ENCODE data around the gene ZNF764.

Gene ZNF764

GRCh38 chr16:30570636-30571444, 12.7 kb upstream of the ZNF764 start:
- no peak for DNase-seq (ENCODE audit: low read depth, low spot score)

- DNase-seq (ENCODE audit: low read depth, low spot score): no peak
These were observed 11.8 kb upstream of the ZNF764 start for GRCh38 chr16:30569746-30570635.

- DNase-seq (ENCODE audit: low read depth, low spot score): no peak
These were observed 11.1 kb upstream of the ZNF764 start for GRCh38 chr16:30569281-30569680.

GRCh38 chr16:30567991-30568638, 9.9 kb upstream of the ZNF764 start:
- no peak for DNase-seq (ENCODE audit: low read depth, low spot score)

DNA sequence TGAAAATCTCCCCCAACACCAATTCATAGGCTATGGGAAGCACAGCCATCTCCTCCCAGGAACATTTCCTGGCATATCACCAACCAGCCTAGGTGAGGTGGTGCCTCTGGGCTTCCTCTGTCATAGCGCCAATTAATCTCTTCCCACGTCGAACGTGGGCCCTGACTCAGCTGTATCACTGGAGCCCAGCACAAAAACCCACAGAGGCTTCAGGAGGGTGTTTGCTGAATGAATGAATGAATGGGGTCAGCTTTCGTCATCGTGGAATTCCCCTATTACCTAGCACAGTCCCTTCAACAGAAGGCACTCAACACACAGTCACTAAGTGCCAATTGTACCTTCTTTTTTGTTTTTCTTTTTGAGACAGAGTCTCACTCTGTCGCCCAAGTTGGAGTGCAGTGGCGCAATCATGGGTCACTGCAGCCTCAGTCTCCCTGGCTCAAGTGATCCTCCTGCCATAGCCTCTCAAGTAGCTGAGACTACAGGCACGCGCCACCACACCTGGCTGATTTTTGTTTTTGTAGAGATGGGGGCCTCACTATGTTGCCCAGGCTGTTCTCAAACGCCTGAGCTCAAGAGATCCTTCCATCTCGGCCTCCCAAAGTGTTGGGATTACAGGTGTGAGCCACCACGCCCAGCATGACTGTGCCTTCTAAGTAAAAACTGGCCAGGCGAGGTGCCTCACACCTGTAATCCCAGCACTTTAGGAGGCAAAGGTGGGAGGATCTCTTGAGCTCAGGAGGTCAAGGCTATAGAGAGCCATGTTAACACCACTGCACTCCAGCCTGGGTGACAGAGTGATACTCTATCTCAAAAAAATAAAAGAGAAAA, 9.2 kb upstream of the ZNF764 start:
- DNase-seq (ENCODE audit: low read depth, low spot score): no peak

DNA sequence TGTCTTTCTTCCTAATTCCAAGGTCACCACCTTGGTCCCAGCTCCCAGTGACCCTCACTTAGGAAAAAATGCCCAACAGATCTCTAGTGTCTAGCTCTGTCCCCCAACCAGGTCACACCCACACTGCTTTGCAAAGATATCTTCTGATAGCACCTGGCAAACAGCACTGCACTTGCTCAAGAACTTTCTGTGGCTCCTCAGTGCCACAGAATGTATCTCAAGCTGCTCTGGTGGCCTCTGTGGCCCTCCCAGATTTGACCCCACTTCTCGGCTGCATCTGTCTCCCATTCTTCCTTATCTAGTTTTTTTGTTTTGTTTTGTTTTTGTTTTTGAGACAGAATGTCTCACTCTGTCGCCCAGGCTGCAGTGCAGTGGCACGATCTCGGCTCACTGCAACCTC, 8.4 kb upstream of the ZNF764 start:
- DNase-seq (ENCODE audit: low read depth, low spot score): no peak

DNA sequence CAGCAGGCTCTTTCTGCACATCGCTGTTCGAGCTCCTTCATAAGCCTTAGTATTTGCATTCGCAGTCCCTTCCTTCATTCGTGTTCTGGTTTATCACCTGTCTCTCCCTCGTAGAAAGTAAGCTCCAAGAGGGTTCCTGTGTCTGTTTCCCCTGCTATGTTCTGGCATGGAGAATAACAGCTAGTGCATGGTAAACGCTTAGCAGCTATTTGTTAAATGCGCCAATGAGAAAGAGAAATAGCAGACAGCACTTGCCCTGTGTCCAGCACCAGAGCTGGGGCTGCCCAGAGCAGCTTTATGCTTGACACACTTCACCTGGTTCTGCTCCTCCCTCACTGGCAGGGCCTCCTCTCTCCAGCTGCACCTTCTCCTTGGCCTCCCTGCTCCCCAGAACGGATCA, 7.8 kb upstream of the ZNF764 start:
- no peak for DNase-seq (ENCODE audit: low read depth, low spot score)

GRCh38 chr16:30565526-30565925, 7.4 kb upstream of the ZNF764 start:
- DNase-seq (ENCODE audit: low read depth, low spot score): no peak

DNA sequence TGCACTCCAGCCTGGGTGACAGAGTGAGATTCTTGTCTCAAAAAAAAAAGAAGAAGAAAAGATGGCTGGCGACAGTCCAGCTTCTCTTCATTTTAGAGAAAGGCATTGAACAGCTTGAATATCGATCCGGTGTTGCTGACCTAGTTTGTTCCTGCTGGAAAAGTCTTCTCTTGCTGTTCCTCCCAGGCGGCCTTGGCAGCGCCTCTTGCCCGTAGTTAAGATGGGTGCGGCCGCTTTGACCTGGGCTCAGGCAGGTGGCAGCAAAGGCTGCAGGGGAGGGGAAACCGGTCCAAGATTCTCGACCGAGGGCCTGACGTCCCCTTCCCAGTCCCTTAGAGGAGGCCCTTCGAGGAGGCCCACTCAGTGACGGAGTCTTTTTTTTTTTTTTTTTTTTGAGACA, 3.8 kb upstream of the ZNF764 start:
- DNase-seq (ENCODE audit: low read depth, low spot score): no peak

DNA sequence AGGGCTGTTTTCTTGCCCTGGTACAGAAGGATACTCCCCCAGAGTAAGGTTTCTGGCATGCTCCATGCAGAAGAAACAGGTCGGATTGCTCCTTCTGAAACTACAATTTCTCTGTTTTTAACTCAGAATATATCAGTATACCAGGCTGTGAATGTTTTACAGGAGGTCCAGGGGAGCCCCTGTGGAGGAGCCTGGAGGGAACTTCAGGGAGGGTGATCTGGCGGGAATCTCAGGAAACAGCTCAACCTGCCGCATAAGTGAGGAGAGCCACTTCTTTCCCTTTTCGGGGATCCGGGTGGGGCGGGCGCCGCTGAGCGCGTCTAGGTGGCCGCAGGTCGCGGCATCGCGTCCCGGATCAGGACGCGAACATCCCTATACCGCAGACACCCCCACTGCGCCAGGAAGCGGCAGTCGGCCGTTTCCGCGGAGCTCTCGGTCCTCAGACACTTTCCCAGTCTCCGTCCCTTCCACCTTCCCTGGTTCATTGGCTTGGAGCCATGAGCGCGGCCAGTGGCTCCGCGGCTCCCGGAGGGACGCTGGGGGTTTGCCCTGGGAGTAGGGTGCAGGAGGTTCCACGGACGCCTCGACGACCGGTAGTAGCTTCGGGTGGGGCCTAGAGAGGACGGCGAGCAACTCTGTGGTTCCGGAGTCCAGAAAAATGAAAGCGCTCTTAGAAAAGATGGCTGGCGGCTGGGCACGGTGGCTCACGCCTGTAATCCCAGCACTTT, 3.1 kb upstream of the ZNF764 start:
- no peak for DNase-seq (ENCODE audit: low read depth, low spot score)

GRCh38 chr16:30559690-30560089, 1.5 kb upstream of the ZNF764 start:
- no peak for DNase-seq (ENCODE audit: low read depth, low spot score)

- no peak for DNase-seq (ENCODE audit: low read depth, low spot score)
These were observed 709 bp upstream of the ZNF764 start for GRCh38 chr16:30558789-30559377.

GRCh38 chr16:30557707-30557956, 542 bp downstream of the ZNF764 start:
- DNase-seq (ENCODE audit: low read depth, low spot score): no peak

DNA sequence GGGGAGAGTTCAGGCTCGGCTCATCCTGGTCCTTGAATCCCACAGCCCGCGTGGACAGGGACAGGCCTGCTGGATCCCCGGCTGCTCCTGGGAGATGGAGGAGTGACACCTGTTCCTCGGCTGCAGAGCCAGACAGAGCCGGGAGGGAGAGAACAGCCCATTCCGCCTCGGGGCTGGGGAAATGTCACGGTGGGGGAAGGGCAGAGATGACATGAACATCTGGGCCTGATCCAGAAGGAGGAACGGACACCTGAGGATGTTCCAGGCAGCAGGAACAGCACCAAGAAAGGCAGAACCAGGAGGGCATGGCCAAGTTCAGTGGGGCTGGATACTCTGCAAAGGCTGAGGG, 2.1 kb downstream of the ZNF764 start:
- no peak for DNase-seq (ENCODE audit: low read depth, low spot score)

DNA sequence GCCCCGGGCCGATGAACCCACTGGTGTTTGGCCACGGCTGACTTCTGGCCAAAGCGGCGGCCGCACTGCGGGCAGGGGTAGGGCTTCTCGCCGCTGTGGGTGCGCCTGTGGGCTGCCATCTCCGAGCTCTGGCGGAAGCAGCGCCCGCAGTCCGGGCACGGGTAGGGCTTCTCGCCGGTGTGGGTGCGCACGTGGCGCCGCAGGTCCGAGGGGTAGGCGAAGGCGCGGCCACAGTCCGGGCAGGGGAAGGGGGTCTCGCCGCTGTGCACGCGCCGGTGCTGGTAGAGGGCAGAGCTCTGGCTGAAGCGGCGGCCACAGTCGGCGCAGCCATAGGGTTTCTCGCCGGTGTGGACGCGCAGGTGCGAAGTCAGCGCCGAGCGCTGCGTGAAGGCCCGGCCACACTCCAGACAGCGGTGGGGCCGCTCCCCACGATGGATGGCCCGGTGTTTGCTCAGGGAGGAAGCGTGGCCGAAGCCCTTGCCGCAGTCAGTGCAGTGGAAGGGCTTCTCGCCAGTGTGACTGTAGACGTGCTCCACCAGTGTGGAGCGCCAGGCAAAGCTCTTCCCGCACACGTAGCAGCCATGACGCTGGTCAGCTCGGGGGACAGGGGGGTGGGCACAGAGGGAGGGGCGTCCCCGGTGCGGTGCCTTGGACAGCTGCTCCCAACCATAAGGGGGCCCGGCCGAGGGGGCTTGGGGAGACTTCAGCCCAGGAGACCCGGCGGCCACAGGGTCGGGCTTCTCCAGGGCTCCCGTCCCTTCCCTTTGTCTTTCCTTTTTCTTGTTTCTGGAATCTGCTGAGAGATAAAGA, 2.7 kb downstream of the ZNF764 start:
- DNase-seq (ENCODE audit: low read depth, low spot score): no peak

GRCh38 chr16:30554557-30555314, 3.4 kb downstream of the ZNF764 start:
- DNase-seq (ENCODE audit: low read depth, low spot score): no peak

GRCh38 chr16:30553393-30553899, 4.7 kb downstream of the ZNF764 start:
- no peak for DNase-seq (ENCODE audit: low read depth, low spot score)

- DNase-seq (ENCODE audit: low read depth, low spot score): no peak
These were observed 5.2 kb downstream of the ZNF764 start for GRCh38 chr16:30552956-30553355.

DNA sequence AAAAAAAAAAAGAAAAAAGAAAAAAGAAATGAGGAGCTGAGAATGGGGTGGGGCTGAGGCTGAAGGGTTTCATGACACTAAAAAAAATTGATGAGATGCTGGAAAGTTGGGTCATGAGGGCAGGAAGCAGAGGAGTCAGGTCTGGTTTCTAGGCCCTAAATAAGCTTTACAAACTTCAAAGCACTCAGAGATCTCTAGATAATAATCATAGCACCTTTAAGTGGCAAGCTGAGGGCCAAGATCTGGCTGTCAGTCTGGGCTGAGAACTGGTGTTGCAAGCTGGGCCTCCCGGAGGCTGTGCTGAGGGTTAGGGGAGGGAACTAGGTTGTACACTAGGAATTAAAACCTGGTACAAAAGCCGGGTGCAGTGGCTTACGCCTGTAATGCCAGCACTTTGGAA, 6.4 kb downstream of the ZNF764 start:
- DNase-seq (ENCODE audit: low read depth, low spot score): no peak

Data from smooth muscle cell of the brain vasculature (primary cell).